IPS-NIHi11 (cell line): ENCODE data around the gene LDLRAD3.
"Not testable (repeated sequence)": the region's sequence is repeated elsewhere in the genome, so short reads cannot be mapped to it uniquely, and the experiment has no call there.

Experiments
- DNase-seq: peaks from one replicate; pipeline ENCODE4 v3.0.0; 2012; ENCODE audit warnings: mixed read lengths, low spot score

The LDLRAD3 gene

DNA sequence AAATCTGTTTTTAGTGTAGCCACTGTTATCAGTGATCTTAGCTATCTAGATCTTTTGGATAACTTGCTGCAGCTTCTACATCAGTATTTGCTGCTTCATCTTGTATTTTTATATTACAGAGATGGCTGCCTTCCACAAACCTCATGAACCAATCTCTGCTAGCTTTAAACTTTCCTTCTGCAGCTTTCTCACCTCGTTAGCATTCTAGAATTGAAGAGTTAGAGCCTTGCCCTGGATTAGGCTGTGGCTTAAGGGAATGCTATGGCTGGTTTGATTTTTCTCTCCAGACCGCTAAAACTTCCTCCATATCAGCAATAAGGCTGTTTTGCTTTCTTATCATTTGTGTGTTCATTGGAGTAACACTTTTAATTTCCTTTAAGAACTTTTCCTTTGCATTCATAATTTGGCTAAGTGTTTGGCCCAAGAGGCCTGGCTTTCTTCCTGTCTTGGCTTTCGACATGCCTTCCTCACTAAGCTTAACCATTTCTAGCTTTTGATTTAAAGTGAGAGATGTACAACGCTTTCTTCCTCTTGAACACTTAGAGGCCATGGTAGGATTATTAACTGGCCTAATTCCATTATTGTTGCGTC lies 51.9 kb downstream of the LDLRAD3 start:
- no peak for DNase-seq

DNA sequence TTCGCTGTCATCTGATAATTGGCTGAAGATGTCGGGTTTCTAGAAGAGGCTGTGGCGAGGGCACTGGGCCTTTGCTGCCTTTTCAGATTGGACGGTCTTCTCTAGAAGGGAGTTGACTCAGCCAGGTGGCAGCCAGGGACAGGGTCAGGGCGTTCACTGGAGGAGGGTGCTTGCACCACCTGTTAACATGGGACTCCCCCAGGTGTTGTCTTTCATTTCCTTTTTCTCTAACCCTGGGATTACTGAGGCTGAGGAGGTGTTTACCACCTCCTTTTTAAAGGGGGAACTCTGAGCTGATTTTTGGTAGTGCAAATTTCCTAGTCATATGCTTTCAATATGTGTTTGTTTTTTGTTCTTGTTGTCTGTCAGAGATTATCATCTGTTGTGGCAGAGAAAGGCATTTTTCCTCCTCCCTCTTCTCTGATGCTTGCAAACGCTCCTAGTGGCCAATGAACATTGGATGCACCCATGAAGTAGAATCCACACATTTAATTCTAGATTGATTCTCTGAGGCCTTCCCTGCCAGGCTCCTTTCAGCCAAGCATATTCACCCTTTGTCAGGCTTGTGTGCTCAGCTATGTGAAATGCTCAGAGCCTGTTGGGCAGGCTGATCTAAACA lies 54.1 kb downstream of the LDLRAD3 start:
- DNase-seq = no peak

DNA sequence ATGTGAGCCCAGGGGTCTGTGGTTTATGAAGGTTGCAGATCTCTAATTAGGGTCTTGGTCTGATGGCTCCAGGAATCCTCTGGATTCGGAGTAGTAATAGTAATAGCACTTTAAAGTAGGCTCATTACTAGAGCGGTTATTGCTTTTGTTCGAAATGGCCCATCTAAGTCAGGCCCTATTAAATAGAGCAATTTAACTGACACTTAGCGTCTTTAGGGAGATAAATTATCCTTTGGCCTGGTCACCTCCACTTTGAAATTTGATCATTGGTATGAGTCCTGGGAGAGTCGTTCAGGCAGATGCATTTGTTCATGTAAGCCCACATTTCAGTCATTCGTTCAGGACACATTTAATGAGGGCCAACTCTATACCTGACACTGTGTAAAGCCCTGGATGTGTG lies 54.8 kb downstream of the LDLRAD3 start:
- DNase-seq = no peak

DNA sequence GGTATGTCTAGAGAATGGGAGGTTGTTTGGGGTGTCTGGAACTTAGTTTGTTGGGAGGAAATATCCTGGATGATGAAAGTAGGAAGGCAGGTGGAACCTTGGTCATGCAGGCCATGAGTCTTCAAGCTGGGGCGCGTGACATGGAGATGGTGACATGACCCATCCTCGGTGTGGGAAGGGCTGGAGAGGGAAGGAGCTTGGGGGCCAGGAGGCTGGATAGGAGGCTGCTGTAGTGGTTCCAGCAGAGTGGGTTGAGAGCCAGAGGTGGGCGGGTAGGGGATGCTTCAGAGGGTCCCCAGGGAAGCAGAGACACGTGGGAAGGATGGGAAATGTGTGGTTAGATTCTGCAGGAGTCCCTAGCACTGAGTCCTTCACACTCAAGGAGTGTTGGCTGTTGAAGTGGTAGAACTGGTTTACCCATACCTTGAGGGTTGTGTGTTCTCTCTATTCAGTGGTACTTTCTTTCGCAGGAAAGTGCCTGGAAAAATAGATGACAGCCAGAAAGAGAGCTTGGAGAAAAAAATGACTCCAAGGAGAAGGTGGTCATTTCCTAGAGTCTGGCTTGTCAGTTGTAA lies 56.8 kb downstream of the LDLRAD3 start:
- DNase-seq = peak; percentile 52

DNA sequence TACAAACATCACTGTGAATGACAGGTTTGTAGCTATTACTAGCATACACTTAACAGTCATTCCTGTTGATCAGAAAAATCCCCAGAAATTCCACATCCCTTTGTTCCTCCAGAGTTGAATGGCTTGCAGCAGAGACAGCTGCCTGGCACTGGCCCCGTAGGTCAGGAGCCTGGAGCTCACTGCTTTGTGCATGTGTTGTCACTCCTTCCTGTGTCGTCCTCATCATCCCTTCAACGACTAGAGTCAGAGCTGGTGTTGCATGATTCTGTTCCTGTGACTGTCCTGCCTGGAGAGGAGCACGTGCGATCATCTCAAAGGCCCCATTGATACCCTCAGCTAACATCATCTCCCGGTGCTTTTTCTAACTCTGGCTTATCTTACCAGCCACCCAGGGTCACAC lies 58.3 kb downstream of the LDLRAD3 start:
- DNase-seq = peak; percentile 67

GRCh38 chr11:36002796-36003195 lies 58.9 kb downstream of the LDLRAD3 start:
- DNase-seq = no peak

DNA sequence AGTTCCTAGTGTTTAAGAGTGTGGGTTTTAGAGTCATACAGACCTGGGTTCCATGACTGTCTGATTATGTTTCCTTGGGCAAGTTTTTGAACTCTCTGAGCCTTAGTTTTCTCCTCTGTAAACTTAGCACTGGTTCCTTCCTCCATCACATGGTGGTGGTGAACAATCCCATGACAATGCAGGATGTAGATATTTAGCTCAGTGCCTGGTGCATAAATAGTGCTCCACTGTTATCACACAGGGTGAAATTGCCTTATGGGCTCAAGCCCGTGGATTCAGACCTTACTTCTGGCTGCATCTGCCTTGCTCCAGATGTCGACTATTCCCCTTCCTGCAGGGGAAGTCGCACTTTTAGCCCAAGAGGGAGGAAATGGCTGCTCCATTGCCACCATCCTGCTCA lies 62.7 kb downstream of the LDLRAD3 start:
- no peak for DNase-seq

GRCh38 chr11:36007127-36007655 lies 63.3 kb downstream of the LDLRAD3 start:
- no peak for DNase-seq

- DNase-seq = no peak
Measured at GRCh38 chr11:36008584-36008983, 64.7 kb downstream of the LDLRAD3 start.

DNA sequence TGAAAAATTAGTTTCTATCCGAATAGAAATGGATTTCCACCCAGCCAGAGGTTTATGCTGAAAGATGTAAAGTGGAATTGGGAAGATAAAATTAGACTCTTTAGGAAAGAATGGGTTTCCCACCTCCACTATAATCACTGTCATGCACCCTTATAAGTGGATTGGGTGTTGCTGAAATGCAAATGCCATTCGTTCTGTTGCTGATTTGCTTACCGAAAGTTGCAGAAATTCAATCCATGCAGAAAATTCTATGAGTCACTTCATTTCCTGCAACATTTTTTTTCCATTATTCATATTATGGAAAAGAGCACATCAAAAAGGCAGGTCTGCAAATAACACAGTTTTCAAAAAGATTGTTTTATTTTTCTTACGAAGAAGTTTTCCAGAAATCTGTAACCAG lies 65.6 kb downstream of the LDLRAD3 start:
- no peak for DNase-seq

GRCh38 chr11:36010010-36010740 lies 66.3 kb downstream of the LDLRAD3 start:
- DNase-seq = no peak

DNA sequence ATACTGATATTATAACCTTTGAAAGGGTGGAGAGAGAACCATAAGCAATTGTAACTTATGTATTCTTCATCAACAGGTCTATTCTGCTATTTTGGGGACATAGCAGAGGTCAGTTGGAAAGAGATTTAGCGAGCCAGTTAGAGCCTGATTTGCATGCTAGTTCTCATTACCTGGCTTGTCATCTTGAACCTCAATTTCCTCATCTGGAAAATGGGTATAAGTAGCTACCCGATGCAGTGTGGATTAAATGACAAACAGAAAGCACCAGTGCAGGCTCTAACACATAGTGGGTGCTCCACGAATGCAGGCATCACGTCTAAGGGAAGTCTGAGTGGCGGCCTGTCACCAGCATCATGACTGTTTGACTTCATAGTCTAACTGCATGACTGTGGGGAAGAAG lies 67.7 kb downstream of the LDLRAD3 start:
- no peak for DNase-seq

DNA sequence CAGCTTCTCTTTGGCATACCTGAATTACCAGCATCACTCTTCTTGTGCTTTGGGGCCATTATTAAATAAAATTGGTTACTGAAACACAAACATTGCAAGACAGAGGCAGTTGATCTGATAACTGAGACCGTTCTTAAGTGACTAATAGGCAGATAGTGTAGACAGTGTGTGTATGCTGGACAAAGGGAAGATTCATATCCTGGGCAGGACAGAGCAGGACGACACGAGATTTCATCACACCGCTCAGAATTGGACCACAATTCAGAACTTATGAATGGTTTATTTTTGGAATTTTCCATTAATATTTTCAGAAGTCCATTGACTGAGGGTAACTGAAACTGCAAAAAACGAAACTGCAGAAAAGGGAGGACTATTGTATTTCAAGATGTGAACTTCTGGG lies 68.6 kb downstream of the LDLRAD3 start:
- no peak for DNase-seq

DNA sequence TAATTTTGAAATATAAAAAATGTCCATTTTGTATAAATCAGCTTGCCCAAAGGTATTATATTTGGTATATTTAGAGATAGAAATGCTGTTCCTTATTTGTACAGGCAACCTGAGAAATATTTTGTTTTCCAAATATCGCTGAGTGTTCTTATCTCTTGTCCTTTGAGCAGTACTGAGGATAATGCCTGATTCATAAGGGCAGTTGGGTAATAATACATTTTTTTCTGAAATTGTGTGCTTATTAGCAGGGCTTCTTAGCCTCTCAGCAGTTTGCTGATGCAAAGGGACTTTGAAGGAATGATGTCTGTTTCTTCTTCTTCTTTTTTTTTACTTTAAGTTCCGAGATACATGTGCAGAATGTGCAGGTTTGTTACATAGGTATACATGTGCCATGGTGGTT lies 69.1 kb downstream of the LDLRAD3 start:
- DNase-seq = no peak

DNA sequence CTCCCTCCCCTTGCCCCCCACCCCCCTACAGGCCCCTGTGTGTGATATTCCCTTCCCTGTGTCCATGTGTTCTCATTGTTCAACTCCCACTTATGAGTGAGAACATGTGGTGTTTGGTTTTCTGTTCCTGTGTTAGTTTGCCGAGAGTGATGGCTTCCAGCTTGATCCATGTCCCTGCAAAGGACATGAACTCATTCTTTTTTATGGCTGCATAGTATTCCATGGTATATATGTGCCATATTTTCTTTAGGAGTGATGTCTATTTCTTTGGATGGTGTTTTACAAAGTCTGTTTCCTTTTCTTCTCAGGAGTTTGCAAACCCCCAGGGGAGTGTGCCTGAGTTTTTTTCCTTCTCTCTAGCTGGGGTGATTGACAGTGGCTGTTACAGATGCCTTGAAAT lies 69.6 kb downstream of the LDLRAD3 start:
- DNase-seq = not testable (repeated sequence)

DNA sequence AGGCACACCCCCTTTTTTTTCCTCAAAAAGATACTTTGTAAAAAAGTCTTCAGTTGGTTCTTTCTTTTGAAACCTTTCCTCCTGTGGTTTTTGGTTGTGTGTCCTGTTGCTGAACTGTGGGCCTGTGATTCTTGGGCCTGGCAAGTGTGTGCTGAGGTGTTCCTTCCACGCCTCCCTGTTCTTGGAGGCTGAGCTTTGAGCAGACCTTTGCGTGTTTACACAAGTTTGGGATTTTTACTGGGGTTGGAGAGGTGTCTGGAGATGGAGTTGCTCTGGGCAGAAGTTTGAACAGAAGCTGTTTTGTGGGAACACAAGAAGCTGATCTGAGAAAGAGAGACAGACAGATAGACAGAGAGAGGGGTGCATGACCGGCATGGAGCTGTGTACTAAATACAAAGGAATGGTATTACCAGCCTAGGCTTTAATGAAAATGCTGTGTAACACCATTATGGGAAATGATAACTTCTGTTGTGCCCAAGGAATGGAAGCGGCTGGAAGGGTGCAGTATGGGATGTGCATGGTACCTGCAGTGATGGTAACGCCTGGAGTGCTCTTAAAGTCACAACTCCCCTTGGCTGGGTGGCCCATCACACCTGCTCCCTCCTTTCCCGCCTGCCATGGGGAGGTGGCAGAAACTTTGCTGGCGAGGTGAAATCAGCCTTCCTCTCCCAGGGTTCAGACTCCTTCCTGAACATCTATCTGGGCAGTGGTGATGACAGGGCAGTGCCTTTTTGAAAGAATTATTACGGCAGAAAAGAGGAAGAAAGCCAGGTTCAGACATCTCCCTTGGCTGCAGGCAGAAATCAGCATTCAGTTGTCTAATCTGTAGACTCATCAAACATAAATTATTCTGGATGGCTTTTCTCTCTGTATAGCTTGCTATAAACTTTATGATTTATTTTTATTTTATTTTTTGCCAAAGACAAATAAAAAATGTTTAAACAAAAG lies 70.4 kb downstream of the LDLRAD3 start:
- DNase-seq = no peak

- DNase-seq = no peak
Measured at GRCh38 chr11:36014898-36015665, 71.2 kb downstream of the LDLRAD3 start.

DNA sequence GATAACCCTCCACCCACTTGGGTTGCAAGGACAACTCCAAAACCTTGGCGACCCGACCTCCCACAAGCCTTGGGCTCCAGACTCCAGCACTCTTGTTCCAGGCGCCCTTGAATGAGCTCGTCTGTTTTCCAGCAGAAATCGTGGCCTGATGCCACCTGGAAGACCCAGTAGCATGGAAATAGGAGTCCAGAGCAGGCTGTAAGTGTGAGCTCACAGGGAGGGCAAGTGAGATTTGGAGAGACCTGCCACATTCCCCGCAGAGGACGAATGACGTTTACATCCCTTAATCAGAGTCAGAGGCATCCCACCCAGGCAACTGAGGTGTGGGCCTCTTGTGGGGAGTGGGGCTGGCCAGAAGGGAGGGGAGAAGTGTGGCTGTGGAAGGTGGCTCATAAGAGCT lies 71.9 kb downstream of the LDLRAD3 start:
- no peak for DNase-seq

GRCh38 chr11:36016263-36016662 lies 72.4 kb downstream of the LDLRAD3 start:
- DNase-seq = no peak

- no peak for DNase-seq
Measured at GRCh38 chr11:36016709-36017108, 72.8 kb downstream of the LDLRAD3 start.

GRCh38 chr11:36019005-36019596 lies 75.2 kb downstream of the LDLRAD3 start:
- no peak for DNase-seq
